ENCODE results near the gene CELF4.

CELF4 gene

DNA sequence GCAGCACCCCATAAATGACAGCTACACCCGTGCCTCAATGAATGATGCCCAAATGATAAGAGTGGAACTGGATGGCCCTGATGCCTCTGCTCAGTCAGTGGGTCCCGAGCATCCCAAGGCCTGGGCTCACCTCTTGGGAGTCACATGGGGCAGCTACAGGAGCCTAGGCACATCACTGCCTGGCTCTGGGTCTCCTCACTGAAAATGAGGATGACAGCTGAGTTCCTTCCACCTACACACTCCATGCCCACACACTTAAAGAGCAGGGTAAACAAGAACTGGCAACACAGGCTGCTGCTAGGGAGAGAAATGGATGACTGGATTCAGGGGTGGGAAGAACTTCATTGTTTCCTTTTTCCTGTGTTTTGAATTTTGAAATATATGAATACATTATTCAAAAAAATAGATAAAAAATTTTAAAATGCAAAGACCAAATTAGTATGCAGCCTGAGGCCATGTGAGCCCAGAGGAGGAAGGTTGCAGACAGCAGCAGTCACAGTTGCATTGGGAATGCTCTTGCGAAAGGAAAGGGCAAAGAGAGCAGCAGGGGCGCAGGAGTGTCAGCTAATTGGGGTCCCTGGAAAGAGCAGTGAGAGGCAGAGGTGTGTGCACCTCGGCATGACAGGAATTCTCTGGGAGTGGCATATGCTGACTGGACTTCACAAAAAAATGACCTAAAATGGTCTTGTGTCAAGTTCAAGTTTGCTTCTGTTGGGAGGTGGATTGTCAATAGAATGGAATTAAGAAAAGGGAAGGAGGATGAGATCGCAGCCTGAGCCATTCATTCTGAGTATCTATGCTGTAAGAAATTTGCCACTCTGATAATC, 327.1 kb downstream of the CELF4 start:
- Histone ChIP-seq H3K9ac (ENCODE audit: low read length in 2 of 2) (no peak overlapping the region), H3K4me1 (ENCODE audit: control insufficient read depth, insufficient read depth, low read length) (no peaks in the 10 kb centered on the region), H3K9me3 (ENCODE audit: control insufficient read depth in 2 of 2, low read length in 2 of 2) (no peaks in the 10 kb centered on the region), H3K36me3 (ENCODE audit: control insufficient read depth in 2 of 2, insufficient read depth in 2 of 2, low read length in 2 of 2) (no peaks in the 10 kb centered on the region), H3K27ac (ENCODE audit: low read length) (no peak overlapping the region), H3K4me3 (ENCODE audit: low read length in 2 of 2) (no peak overlapping the region), H3K27me3 (ENCODE audit: control insufficient read depth in 1 of 2, insufficient read depth in 2 of 2, low read length in 2 of 2) (peaks cover 0 to 2% of the 10 kb centered on the region in 2 donors)

GRCh38 chr18:37235583-37235982, 330.0 kb downstream of the CELF4 start:
- Histone ChIP-seq H3K27ac (ENCODE audit: low read length) (no peak overlapping the region), H3K9me3 (ENCODE audit: control insufficient read depth in 2 of 2, low read length in 2 of 2) (no peaks in the 10 kb centered on the region), H3K36me3 (ENCODE audit: control insufficient read depth in 2 of 2, insufficient read depth in 2 of 2, low read length in 2 of 2) (no peaks in the 10 kb centered on the region), H3K4me3 (ENCODE audit: low read length in 2 of 2) (no peak overlapping the region), H3K27me3 (ENCODE audit: control insufficient read depth in 1 of 2, insufficient read depth in 2 of 2, low read length in 2 of 2) (peaks cover 0 to 2% of the 10 kb centered on the region in 2 donors), H3K4me1 (ENCODE audit: control insufficient read depth, insufficient read depth, low read length) (peaks cover 10% of the 10 kb centered on the region), H3K9ac (ENCODE audit: low read length in 2 of 2) (no peak overlapping the region)

DNA sequence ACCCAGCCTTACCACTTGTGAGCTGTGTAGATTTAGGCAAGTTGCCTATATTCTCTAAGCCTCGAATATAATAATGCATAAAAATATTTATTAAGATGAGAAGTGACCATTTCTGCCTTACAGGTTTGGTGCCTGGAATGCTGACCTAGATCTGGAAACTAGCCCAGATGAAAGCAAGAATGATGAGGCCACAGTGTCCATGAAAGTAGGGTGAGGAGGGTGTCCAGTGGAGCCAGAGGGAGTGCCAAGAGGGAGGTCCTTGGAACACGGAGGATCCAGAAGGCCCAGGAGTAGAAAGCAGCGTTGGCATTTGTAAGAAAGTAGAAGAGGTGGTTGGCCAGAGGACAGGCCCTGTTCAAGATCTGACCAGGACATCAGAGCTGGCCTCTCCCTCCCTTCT, 334.3 kb downstream of the CELF4 start:
- H3K9ac ChIP-seq (ENCODE audit: low read length in 2 of 2) = no peak overlapping the region

GRCh38 chr18:37230768-37231167, 334.8 kb downstream of the CELF4 start:
- peaks cover 11% of the 10 kb centered on the region for H3K4me1 ChIP-seq (ENCODE audit: control insufficient read depth, insufficient read depth, low read length)
- H3K36me3 ChIP-seq (ENCODE audit: control insufficient read depth in 2 of 2, insufficient read depth in 2 of 2, low read length in 2 of 2) = no peaks in the 10 kb centered on the region
- no peak overlapping the region for H3K27ac ChIP-seq (ENCODE audit: low read length)
- no peaks in the 10 kb centered on the region for H3K9me3 ChIP-seq (ENCODE audit: control insufficient read depth in 2 of 2, low read length in 2 of 2)
- H3K27me3 ChIP-seq (ENCODE audit: control insufficient read depth in 1 of 2, insufficient read depth in 2 of 2, low read length in 2 of 2) = no peaks in the 10 kb centered on the region
- H3K9ac ChIP-seq (ENCODE audit: low read length in 2 of 2) = no peak overlapping the region
- no peak overlapping the region for H3K4me3 ChIP-seq (ENCODE audit: low read length in 2 of 2)

More for the DNA sequence above, 334.3 kb downstream of the CELF4 start:
- H3K4me3 ChIP-seq (ENCODE audit: low read length in 2 of 2) = no peak overlapping the region
- H3K27me3 ChIP-seq (ENCODE audit: control insufficient read depth in 1 of 2, insufficient read depth in 2 of 2, low read length in 2 of 2) = no peaks in the 10 kb centered on the region
- H3K9me3 ChIP-seq (ENCODE audit: control insufficient read depth in 2 of 2, low read length in 2 of 2) = no peaks in the 10 kb centered on the region
- no peak overlapping the region for H3K27ac ChIP-seq (ENCODE audit: low read length)
- no peaks in the 10 kb centered on the region for H3K36me3 ChIP-seq (ENCODE audit: control insufficient read depth in 2 of 2, insufficient read depth in 2 of 2, low read length in 2 of 2)
- H3K4me1 ChIP-seq (ENCODE audit: control insufficient read depth, insufficient read depth, low read length) = peaks cover 11% of the 10 kb centered on the region

DNA sequence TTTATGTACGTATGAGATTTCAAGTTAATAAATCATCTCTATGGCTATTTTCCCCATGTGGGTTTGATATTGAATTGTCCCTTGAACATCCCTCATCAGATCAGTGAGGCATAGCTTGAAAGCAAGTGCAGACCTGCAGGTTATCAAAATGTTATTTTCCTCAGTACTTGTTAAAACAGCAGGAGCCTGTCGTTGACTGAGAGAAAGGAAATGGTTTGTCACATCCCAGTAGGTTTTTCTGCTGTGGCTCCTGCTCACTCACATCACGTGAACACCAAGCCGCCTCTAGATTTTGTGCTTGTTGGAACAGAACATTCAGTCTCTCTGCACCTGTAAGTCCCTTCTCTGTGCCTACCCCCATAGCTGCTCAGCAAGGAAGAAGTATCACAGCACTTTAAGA, 340.3 kb downstream of the CELF4 start:
- no peaks in the 10 kb centered on the region for H3K9me3 ChIP-seq (ENCODE audit: control insufficient read depth in 2 of 2, low read length in 2 of 2)
- H3K4me1 ChIP-seq (ENCODE audit: control insufficient read depth, insufficient read depth, low read length) = no peaks in the 10 kb centered on the region
- H3K9ac ChIP-seq (ENCODE audit: low read length in 2 of 2) = no peak overlapping the region
- H3K27me3 ChIP-seq (ENCODE audit: control insufficient read depth in 1 of 2, insufficient read depth in 2 of 2, low read length in 2 of 2) = no peaks in the 10 kb centered on the region
- H3K27ac ChIP-seq (ENCODE audit: low read length) = no peak overlapping the region
- H3K36me3 ChIP-seq (ENCODE audit: control insufficient read depth in 2 of 2, insufficient read depth in 2 of 2, low read length in 2 of 2) = peaks cover 0 to 4% of the 10 kb centered on the region in 2 donors
- no peak overlapping the region for H3K4me3 ChIP-seq (ENCODE audit: low read length in 2 of 2)

DNA sequence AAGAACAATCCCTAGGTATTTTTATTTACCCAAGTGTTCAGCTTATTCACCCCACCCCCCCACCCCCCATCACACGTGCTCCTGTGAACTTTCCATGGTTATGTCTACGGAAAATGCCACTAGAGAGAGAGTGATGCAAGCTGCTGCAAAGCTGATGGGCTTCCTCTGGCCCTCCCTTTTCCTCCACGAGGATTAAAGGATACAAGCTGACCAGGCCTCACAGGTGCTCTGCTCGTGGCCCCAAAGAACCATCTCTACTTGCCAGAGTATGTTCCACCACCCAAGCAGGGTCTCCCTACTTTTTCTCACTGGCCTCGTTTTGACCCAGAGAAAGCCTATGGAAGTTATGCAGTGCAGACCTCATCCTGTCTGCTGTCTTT, 342.6 kb downstream of the CELF4 start:
- H3K27me3 ChIP-seq (ENCODE audit: control insufficient read depth in 1 of 2, insufficient read depth in 2 of 2, low read length in 2 of 2) = no peaks in the 10 kb centered on the region
- H3K27ac ChIP-seq (ENCODE audit: low read length) = no peak overlapping the region
- no peaks in the 10 kb centered on the region for H3K4me1 ChIP-seq (ENCODE audit: control insufficient read depth, insufficient read depth, low read length)
- H3K9ac ChIP-seq (ENCODE audit: low read length in 2 of 2) = no peak overlapping the region
- peaks cover 0 to 4% of the 10 kb centered on the region in 2 donors for H3K36me3 ChIP-seq (ENCODE audit: control insufficient read depth in 2 of 2, insufficient read depth in 2 of 2, low read length in 2 of 2)
- H3K9me3 ChIP-seq (ENCODE audit: control insufficient read depth in 2 of 2, low read length in 2 of 2) = peaks cover 0 to 6% of the 10 kb centered on the region in 2 donors
- H3K4me3 ChIP-seq (ENCODE audit: low read length in 2 of 2) = no peak overlapping the region

GRCh38 chr18:37222354-37222998, 343.1 kb downstream of the CELF4 start:
- peaks cover 0 to 6% of the 10 kb centered on the region in 2 donors for H3K9me3 ChIP-seq (ENCODE audit: control insufficient read depth in 2 of 2, low read length in 2 of 2)
- H3K4me1 ChIP-seq (ENCODE audit: control insufficient read depth, insufficient read depth, low read length) = no peaks in the 10 kb centered on the region
- H3K9ac ChIP-seq (ENCODE audit: low read length in 2 of 2) = no peak overlapping the region
- H3K36me3 ChIP-seq (ENCODE audit: control insufficient read depth in 2 of 2, insufficient read depth in 2 of 2, low read length in 2 of 2) = peaks cover 0 to 4% of the 10 kb centered on the region in 2 donors
- H3K27ac ChIP-seq (ENCODE audit: low read length) = no peak overlapping the region
- H3K4me3 ChIP-seq (ENCODE audit: low read length in 2 of 2) = no peak overlapping the region
- no peaks in the 10 kb centered on the region for H3K27me3 ChIP-seq (ENCODE audit: control insufficient read depth in 1 of 2, insufficient read depth in 2 of 2, low read length in 2 of 2)

- Histone ChIP-seq H3K4me3 (ENCODE audit: low read length in 2 of 2) (no peak overlapping the region), H3K27me3 (ENCODE audit: control insufficient read depth in 1 of 2, insufficient read depth in 2 of 2, low read length in 2 of 2) (no peaks in the 10 kb centered on the region), H3K9ac (ENCODE audit: low read length in 2 of 2) (no peak overlapping the region), H3K36me3 (ENCODE audit: control insufficient read depth in 2 of 2, insufficient read depth in 2 of 2, low read length in 2 of 2) (no peaks in the 10 kb centered on the region), H3K9me3 (ENCODE audit: control insufficient read depth in 2 of 2, low read length in 2 of 2) (peaks cover 0 to 6% of the 10 kb centered on the region in 2 donors), H3K4me1 (ENCODE audit: control insufficient read depth, insufficient read depth, low read length) (no peaks in the 10 kb centered on the region), H3K27ac (ENCODE audit: low read length) (no peak overlapping the region)
Observed at GRCh38 chr18:37219257-37219656, 346.3 kb downstream of the CELF4 start.

- Histone ChIP-seq H3K4me1 (ENCODE audit: control insufficient read depth, insufficient read depth, low read length) (no peaks in the 10 kb centered on the region), H3K27ac (ENCODE audit: low read length) (no peak overlapping the region), H3K4me3 (ENCODE audit: low read length in 2 of 2) (no peak overlapping the region), H3K9me3 (ENCODE audit: control insufficient read depth in 2 of 2, low read length in 2 of 2) (peaks cover 0 to 6% of the 10 kb centered on the region in 2 donors), H3K36me3 (ENCODE audit: control insufficient read depth in 2 of 2, insufficient read depth in 2 of 2, low read length in 2 of 2) (no peaks in the 10 kb centered on the region), H3K9ac (ENCODE audit: low read length in 2 of 2) (no peak overlapping the region), H3K27me3 (ENCODE audit: control insufficient read depth in 1 of 2, insufficient read depth in 2 of 2, low read length in 2 of 2) (no peaks in the 10 kb centered on the region)
Observed at GRCh38 chr18:37218022-37218590, 347.5 kb downstream of the CELF4 start.

DNA sequence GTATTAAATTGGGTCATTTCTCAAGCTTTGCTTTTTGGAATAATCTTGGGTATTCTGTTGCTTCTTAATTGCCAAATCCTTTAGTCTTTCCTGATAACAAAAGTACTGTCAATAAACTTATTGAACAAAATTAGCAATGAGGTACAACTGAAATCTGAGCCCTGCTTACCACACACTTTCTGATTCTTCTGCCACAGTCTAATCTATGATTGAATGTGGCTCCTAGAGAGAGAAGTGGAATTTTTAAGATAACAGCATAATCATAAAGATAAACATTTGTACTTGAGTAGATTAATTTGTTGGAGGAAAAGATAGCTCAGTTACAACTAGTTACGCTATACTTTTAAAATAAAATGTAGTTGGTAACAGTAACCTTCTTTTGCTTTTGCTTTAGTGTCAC, 354.8 kb downstream of the CELF4 start:
- H3K9me3 ChIP-seq (ENCODE audit: control insufficient read depth in 2 of 2, low read length in 2 of 2) = no peaks in the 10 kb centered on the region
- H3K27ac ChIP-seq (ENCODE audit: low read length) = no peak overlapping the region
- H3K9ac ChIP-seq (ENCODE audit: low read length in 2 of 2) = no peak overlapping the region
- no peak overlapping the region for H3K4me3 ChIP-seq (ENCODE audit: low read length in 2 of 2)
- no peaks in the 10 kb centered on the region for H3K36me3 ChIP-seq (ENCODE audit: control insufficient read depth in 2 of 2, insufficient read depth in 2 of 2, low read length in 2 of 2)
- no peaks in the 10 kb centered on the region for H3K4me1 ChIP-seq (ENCODE audit: control insufficient read depth, insufficient read depth, low read length)
- H3K27me3 ChIP-seq (ENCODE audit: control insufficient read depth in 1 of 2, insufficient read depth in 2 of 2, low read length in 2 of 2) = no peaks in the 10 kb centered on the region

DNA sequence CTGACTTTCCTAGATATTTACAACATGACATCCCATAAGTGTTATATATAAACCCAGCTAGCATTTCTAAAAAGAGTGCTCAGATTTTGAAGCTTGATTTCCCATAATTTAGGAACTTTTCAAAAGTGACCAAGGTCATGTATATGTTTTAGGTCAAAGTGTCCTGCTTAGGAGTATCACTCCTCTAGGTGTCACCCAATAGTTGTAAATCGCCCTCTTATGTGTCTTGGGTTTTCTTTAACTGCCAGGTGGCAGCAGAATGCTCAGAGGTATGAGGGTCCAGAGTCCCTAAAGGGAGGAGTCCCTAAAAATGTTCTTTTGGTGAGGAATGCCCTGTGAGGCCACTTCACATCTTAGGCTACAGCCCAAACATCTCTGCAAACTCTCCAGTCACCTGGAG, 358.3 kb downstream of the CELF4 start:
- H3K27me3 ChIP-seq (ENCODE audit: control insufficient read depth in 1 of 2, insufficient read depth in 2 of 2, low read length in 2 of 2) = no peaks in the 10 kb centered on the region
- H3K4me1 ChIP-seq (ENCODE audit: control insufficient read depth, insufficient read depth, low read length) = no peaks in the 10 kb centered on the region
- H3K27ac ChIP-seq (ENCODE audit: low read length) = no peak overlapping the region
- no peak overlapping the region for H3K9ac ChIP-seq (ENCODE audit: low read length in 2 of 2)
- H3K9me3 ChIP-seq (ENCODE audit: control insufficient read depth in 2 of 2, low read length in 2 of 2) = peaks cover 0 to 2% of the 10 kb centered on the region in 2 donors
- H3K4me3 ChIP-seq (ENCODE audit: low read length in 2 of 2) = no peak overlapping the region
- H3K36me3 ChIP-seq (ENCODE audit: control insufficient read depth in 2 of 2, insufficient read depth in 2 of 2, low read length in 2 of 2) = no peaks in the 10 kb centered on the region

Data from stomach smooth muscle (tissue), 2 donors.